Measurements from ENCODE around the gene GALNT18.

- no peak for TF ChIP-seq EZH2phosphoT487 (IDR thresholded peaks at IDR 0.05; ENCODE audit: unreplicated experiment)
- no peak for TF ChIP-seq CTCF (conservative IDR thresholded peaks at IDR 0.05; ENCODE audit: low read depth in 2 of 2)
- TF ChIP-seq EZH2 (IDR thresholded peaks at IDR 0.05; ENCODE audit: low read depth, unreplicated experiment): no peak
- no peak for TF ChIP-seq POLR2AphosphoS5 (IDR thresholded peaks at IDR 0.05; ENCODE audit: low read depth)
- no peak for TF ChIP-seq ETS1 (IDR thresholded peaks at IDR 0.05)
Measured at GRCh38 chr11:11363674-11364073, 258.1 kb downstream of the GALNT18 start.
